ENCODE data around the gene PTCH2.

- TF ChIP-seq, protein P1, sequence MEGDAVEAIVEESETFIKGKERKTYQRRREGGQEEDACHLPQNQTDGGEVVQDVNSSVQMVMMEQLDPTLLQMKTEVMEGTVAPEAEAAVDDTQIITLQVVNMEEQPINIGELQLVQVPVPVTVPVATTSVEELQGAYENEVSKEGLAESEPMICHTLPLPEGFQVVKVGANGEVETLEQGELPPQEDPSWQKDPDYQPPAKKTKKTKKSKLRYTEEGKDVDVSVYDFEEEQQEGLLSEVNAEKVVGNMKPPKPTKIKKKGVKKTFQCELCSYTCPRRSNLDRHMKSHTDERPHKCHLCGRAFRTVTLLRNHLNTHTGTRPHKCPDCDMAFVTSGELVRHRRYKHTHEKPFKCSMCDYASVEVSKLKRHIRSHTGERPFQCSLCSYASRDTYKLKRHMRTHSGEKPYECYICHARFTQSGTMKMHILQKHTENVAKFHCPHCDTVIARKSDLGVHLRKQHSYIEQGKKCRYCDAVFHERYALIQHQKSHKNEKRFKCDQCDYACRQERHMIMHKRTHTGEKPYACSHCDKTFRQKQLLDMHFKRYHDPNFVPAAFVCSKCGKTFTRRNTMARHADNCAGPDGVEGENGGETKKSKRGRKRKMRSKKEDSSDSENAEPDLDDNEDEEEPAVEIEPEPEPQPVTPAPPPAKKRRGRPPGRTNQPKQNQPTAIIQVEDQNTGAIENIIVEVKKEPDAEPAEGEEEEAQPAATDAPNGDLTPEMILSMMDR (IDR thresholded peaks at IDR 0.05 in 8 of 11, conservative IDR thresholded peaks at IDR 0.05 in 3 of 11) = no peak
- no peak for TF ChIP-seq POLR2AphosphoS5 (IDR thresholded peaks at IDR 0.05)
These were observed 20.8 kb downstream of the PTCH2 start for GRCh38 chr1:44822131-44822701.
